T-cell (primary cell): Measurements from ENCODE around the gene ABCG8. TPM values are rescaled to one million over a fixed set of nuclear protein-coding genes. Genes with fewer than 3 reads are reported as not detected.

Experiments
- ATAC-seq, 4 experiments: fragments of 200-7000 bp in 3 of 4; fragments of 150-1000 bp in 1 of 4; cut with Tn5 transposase; replicated peaks in 1 of 4; 1 replicate in 3 of 4; 2 replicates in 1 of 4; pipeline ENCODE4 v1.10.0; 2021; ENCODE audit warnings: moderate library complexity in 3 of 4, mild to moderate bottlenecking in 2 of 4, moderate number of reproducible peaks in 1 of 4
- CTCF ChIA-PET, 2 donors: fragments of 300-600 bp; sonication (Branson Sonifier 250); formaldehyde crosslinking; loops; one replicate each; lab custom pipeline; 2022; ENCODE audit warnings: antibody characterized with exemption in 2 of 2; lab: Charles Lee
- POLR2A ChIA-PET, 2 donors: fragments of 300-600 bp; sonication (Branson Sonifier 250); formaldehyde crosslinking; loops; one replicate each; lab custom pipeline; 2022; ENCODE audit warnings: antibody characterized with exemption in 2 of 2; lab: Charles Lee
- DNase-seq, 35 experiments: peaks; one replicate each; pipeline versions ENCODE4 v3.0.0 to v3.0.0-alpha.2; 2013 to 2023
- H3K27ac ChIP-seq: one replicate; pipeline ENCODE4 v1.5.1; 2013; ENCODE audit warnings: low read length
- H3K27me3 ChIP-seq, 2 experiments: replicated peaks in 1 of 2; 1 replicate in 1 of 2; 2 replicates in 1 of 2; pipeline versions ENCODE4 v1.6.1 to v1.7.0; 2013; ENCODE audit warnings: low read length in 1 of 2, mixed read lengths in 1 of 2; ENCODE audit not compliant: control insufficient read depth in 2 of 2, insufficient read depth in 2 of 2; ENCODE audit errors: extremely low read depth in 1 of 2
- H3K36me3 ChIP-seq, 2 donors: 1 replicate in 1 of 2; 2 replicates in 1 of 2; pipeline versions ENCODE4 v1.6.1 to v1.7.0; 2013; ENCODE audit warnings: low read length in 1 of 2; ENCODE audit not compliant: control insufficient read depth in 2 of 2, insufficient read depth in 1 of 2; ENCODE audit errors: extremely low read depth in 1 of 2
- H3K4me1 ChIP-seq, 2 experiments: 1 replicate in 1 of 2; 2 replicates in 1 of 2; pipeline versions ENCODE4 v1.6.1 to v1.7.0; 2013; ENCODE audit warnings: low read length in 2 of 2, mixed read lengths in 1 of 2; ENCODE audit not compliant: insufficient read depth in 2 of 2, control insufficient read depth in 1 of 2; ENCODE audit errors: extremely low read depth in 1 of 2
- H3K4me3 ChIP-seq, 2 donors: 1 replicate in 1 of 2; 2 replicates in 1 of 2; pipeline versions ENCODE4 v1.5.1 to v1.7.0; 2013; ENCODE audit warnings: mild to moderate bottlenecking in 2 of 2, low read length in 1 of 2, moderate library complexity in 1 of 2; ENCODE audit not compliant: control insufficient read depth in 1 of 2; ENCODE audit errors: extremely low read depth in 1 of 2
- H3K9me3 ChIP-seq: 2 replicates; pipeline ENCODE4 v1.7.0; 2013
- H3K27ac Mint-ChIP-seq, 2 donors: one replicate each; pipeline ENCODE4 v1.8.0; 2020 to 2021; ENCODE audit warnings: mild to moderate bottlenecking in 2 of 2, mixed read lengths in 2 of 2
- H3K27me3 Mint-ChIP-seq, 2 donors: one replicate each; pipeline ENCODE4 v1.8.0; 2021 to 2022; ENCODE audit warnings: mixed read lengths in 2 of 2
- H3K36me3 Mint-ChIP-seq: one replicate; pipeline ENCODE4 v1.8.0; 2021; ENCODE audit warnings: mixed read lengths
- H3K4me1 Mint-ChIP-seq, 3 donors: one replicate each; pipeline ENCODE4 v1.8.0; 2020 to 2022; ENCODE audit warnings: mixed read lengths in 3 of 3, mild to moderate bottlenecking in 1 of 3
- H3K4me3 Mint-ChIP-seq, 3 donors: one replicate each; pipeline ENCODE4 v1.8.0; 2020 to 2022; ENCODE audit warnings: mild to moderate bottlenecking in 3 of 3, mixed read lengths in 3 of 3, moderate library complexity in 3 of 3
- H3K9me3 Mint-ChIP-seq, 3 donors: one replicate each; pipeline ENCODE4 v1.8.0; 2020 to 2022; ENCODE audit warnings: mixed read lengths in 3 of 3
- WGBS: methylation state at CpG from one replicate; pipeline ENCODE4 v1.1.5; 2013; ENCODE audit warnings: missing lambda C conversion rate; ENCODE audit not compliant: insufficient coverage; 5-methylcytosine and 5-hydroxymethylcytosine counted together
- total RNA-seq, 35 experiments: library from RNA in 6 of 35; stranded (reverse) in 6 of 35; fragments of 120-200 nt in 1 of 35; gene quantifications; one replicate each; pipeline versions ENCODE4 v1.2.1 to v1.2.4 and lab custom pipeline; 2013 to 2026

ABCG8 gene
- total RNA-seq, 5 donors from 2014 or later (not counting 1 experiment from before 2014, with no cell fraction given): 0.09 TPM; not detected in 3

- no CpG with 5 or more reads among the region's 2 CpGs for WGBS
- Histone ChIP-seq H3K9me3 (no peaks in the 10 kb centered on the region), H3K27me3 (no peaks in the 10 kb centered on the region), H3K36me3 (no peaks in the 10 kb centered on the region), H3K4me3 (no peak overlapping the region), H3K27ac (no peak overlapping the region), H3K4me1 (no peaks in the 10 kb centered on the region)
- Mint-ChIP-seq H3K27me3 (no peaks in the 10 kb centered on the region), H3K36me3 (peaks cover 3% of the 10 kb centered on the region), H3K27ac (no peak overlapping the region), H3K9me3 (no peaks in the 10 kb centered on the region), H3K4me3 (no peak overlapping the region), H3K4me1 (no peaks in the 10 kb centered on the region)
- ATAC-seq (no peak), DNase-seq (no peak)
- POLR2A ChIA-PET: interaction anchor here in 1 of 2 donors (0.6 kb wide), 1 partner anchor 30 kb away, joined by 3 read pairs; no protein-coding TSS in a partner anchor
- CTCF ChIA-PET: interaction anchor here in 1 of 2 donors (0.6 kb wide), 1 partner anchor 934 kb away, joined by 4 read pairs; no protein-coding TSS in a partner anchor
These were observed 26.8 kb upstream of the ABCG8 start for GRCh38 chr2:43812006-43812405.

- Histone ChIP-seq H3K27me3 (no peaks in the 10 kb centered on the region), H3K4me3 (no peak overlapping the region), H3K4me1 (no peaks in the 10 kb centered on the region), H3K27ac (no peak overlapping the region), H3K36me3 (no peaks in the 10 kb centered on the region), H3K9me3 (no peaks in the 10 kb centered on the region)
- POLR2A ChIA-PET: no interaction called here
- H3K27me3 Mint-ChIP-seq: no peaks in the 10 kb centered on the region
- DNase-seq: no peak
- CTCF ChIA-PET: no interaction called here
- no peak overlapping the region for H3K4me3 Mint-ChIP-seq
- no peaks in the 10 kb centered on the region for H3K4me1 Mint-ChIP-seq
- H3K36me3 Mint-ChIP-seq: peaks cover 3% of the 10 kb centered on the region
- no peak for ATAC-seq
- H3K9me3 Mint-ChIP-seq: no peaks in the 10 kb centered on the region
- no peak overlapping the region for H3K27ac Mint-ChIP-seq
- no CpG with 5 or more reads among the region's 2 CpGs for WGBS
These were observed 25.8 kb upstream of the ABCG8 start for GRCh38 chr2:43812947-43813346.

GRCh38 chr2:43814711-43815110 is 24.1 kb upstream of the ABCG8 start:
- Mint-ChIP-seq H3K4me1 (no peaks in the 10 kb centered on the region), H3K27ac (no peak overlapping the region), H3K4me3 (no peak overlapping the region), H3K27me3 (peaks cover 0 to 3% of the 10 kb centered on the region in 2 donors), H3K9me3 (no peaks in the 10 kb centered on the region), H3K36me3 (peaks cover 3% of the 10 kb centered on the region)
- no peak overlapping the region for H3K27ac ChIP-seq
- ChIA-PET POLR2A (no interaction called here), CTCF (no interaction called here)
- ATAC-seq (no peak), DNase-seq (no peak)
- H3K4me1 ChIP-seq: no peaks in the 10 kb centered on the region
- no peaks in the 10 kb centered on the region for H3K36me3 ChIP-seq
- H3K4me3 ChIP-seq: no peak overlapping the region
- no CpG with 5 or more reads among the region's 3 CpGs for WGBS
- no peaks in the 10 kb centered on the region for H3K27me3 ChIP-seq
- H3K9me3 ChIP-seq: no peaks in the 10 kb centered on the region

- H3K27me3 ChIP-seq: peaks cover 0 to 7% of the 10 kb centered on the region in 2 experiments
- Mint-ChIP-seq H3K27me3 (peaks cover 15% of the 10 kb centered on the region in 2 donors), H3K36me3 (no peaks in the 10 kb centered on the region), H3K4me3 (no peak overlapping the region), H3K9me3 (no peaks in the 10 kb centered on the region), H3K27ac (no peak overlapping the region), H3K4me1 (no peaks in the 10 kb centered on the region)
- no peaks in the 10 kb centered on the region for H3K9me3 ChIP-seq
- ATAC-seq (no peak), DNase-seq (no peak)
- no CpG with 5 or more reads among the region's 5 CpGs for WGBS
- no peak overlapping the region for H3K4me3 ChIP-seq
- no peak overlapping the region for H3K27ac ChIP-seq
- no peaks in the 10 kb centered on the region for H3K4me1 ChIP-seq
- POLR2A ChIA-PET: no interaction called here
- H3K36me3 ChIP-seq: no peaks in the 10 kb centered on the region
- CTCF ChIA-PET: no interaction called here
These were observed 20.0 kb upstream of the ABCG8 start for GRCh38 chr2:43818761-43819160.

- H3K9me3 ChIP-seq: no peaks in the 10 kb centered on the region
- no peaks in the 10 kb centered on the region for H3K4me1 ChIP-seq
- no peak overlapping the region for H3K27ac Mint-ChIP-seq
- POLR2A ChIA-PET: no interaction called here
- no peak overlapping the region for H3K4me3 ChIP-seq
- no peaks in the 10 kb centered on the region for H3K36me3 ChIP-seq
- no peak overlapping the region for H3K4me3 Mint-ChIP-seq
- 75% methylated on average over 2 of the region's 7 CpGs for WGBS
- no peak overlapping the region for H3K27ac ChIP-seq
- H3K27me3 ChIP-seq: peaks cover 0 to 7% of the 10 kb centered on the region in 2 experiments
- no peaks in the 10 kb centered on the region for H3K9me3 Mint-ChIP-seq
- CTCF ChIA-PET: no interaction called here
- H3K27me3 Mint-ChIP-seq: peaks cover 16 to 17% of the 10 kb centered on the region in 2 donors
- no peaks in the 10 kb centered on the region for H3K36me3 Mint-ChIP-seq
- DNase-seq (no peak), ATAC-seq (no peak)
- H3K4me1 Mint-ChIP-seq: no peaks in the 10 kb centered on the region
These were observed 19.1 kb upstream of the ABCG8 start for GRCh38 chr2:43819491-43820163.

GRCh38 chr2:43822839-43823238 is 15.9 kb upstream of the ABCG8 start:
- Mint-ChIP-seq H3K27me3 (peaks cover 16 to 22% of the 10 kb centered on the region in 2 donors), H3K4me1 (no peaks in the 10 kb centered on the region), H3K9me3 (no peaks in the 10 kb centered on the region), H3K27ac (no peak overlapping the region), H3K4me3 (no peak overlapping the region), H3K36me3 (no peaks in the 10 kb centered on the region)
- Histone ChIP-seq H3K27me3 (peaks cover 0 to 10% of the 10 kb centered on the region in 2 experiments), H3K36me3 (no peaks in the 10 kb centered on the region), H3K27ac (no peak overlapping the region), H3K4me3 (no peak overlapping the region), H3K4me1 (no peaks in the 10 kb centered on the region), H3K9me3 (no peaks in the 10 kb centered on the region)
- ChIA-PET POLR2A (no interaction called here), CTCF (no interaction called here)
- ATAC-seq: no peak
- WGBS: 74% methylated on average over 5 of the region's 7 CpGs
- DNase-seq: no peak
